B cell (primary cell): ENCODE data around the gene CTNNA2. TPM values are rescaled to one million over a fixed set of nuclear protein-coding genes. Genes with fewer than 3 reads are reported as not detected.

Experiments
- ATAC-seq: fragments of 200-7000 bp; cut with Tn5 transposase; one replicate; pipeline ENCODE4 v1.10.0; 2021; ENCODE audit warnings: low read depth, mild to moderate bottlenecking, moderate number of reproducible peaks, moderate library complexity
- CTCF ChIA-PET: fragments of 350-600 bp; sonication (Branson Sonifier 250); formaldehyde crosslinking; loops from one replicate; lab custom pipeline; 2021; ENCODE audit warnings: antibody characterized with exemption, inconsistent platforms; lab: Charles Lee
- POLR2A ChIA-PET: fragments of 350-600 bp; sonication (Branson Sonifier 250); formaldehyde crosslinking; loops from one replicate; lab custom pipeline; 2021; ENCODE audit warnings: antibody characterized with exemption; lab: Charles Lee
- DNase-seq: peaks from one replicate; pipeline ENCODE4 v3.0.0; 2013
- H2AFZ ChIP-seq: 2 replicates; pipeline ENCODE4 v1.6.1; 2012; ENCODE audit warnings: mild to moderate bottlenecking, low read depth, low read length; ENCODE audit not compliant: insufficient read depth, poor library complexity, severe bottlenecking
- H3K27ac ChIP-seq, 2 donors: 1 replicate in 1 of 2; 2 replicates in 1 of 2; pipeline ENCODE4 v1.5.1; 2012 to 2013; ENCODE audit warnings: low read length in 2 of 2, mild to moderate bottlenecking in 2 of 2, moderate library complexity in 1 of 2
- H3K27me3 ChIP-seq, 4 experiments: fragments of 200-600 bp in 1 of 4; sonication (generic) in 1 of 4; replicated peaks in 1 of 4; 1 replicate in 2 of 4; 2 replicates in 2 of 4; pipeline versions ENCODE4 v1.6.1 to v1.7.0; 2013 to 2016; ENCODE audit warnings: low read length in 3 of 4, mild to moderate bottlenecking in 2 of 4, mixed read lengths in 1 of 4, moderate library complexity in 1 of 4; ENCODE audit not compliant: insufficient read depth in 4 of 4, control insufficient read depth in 3 of 4; ENCODE audit errors: control extremely low read depth in 1 of 4
- H3K36me3 ChIP-seq, 2 experiments: replicated peaks in 1 of 2; 1 replicate in 1 of 2; 2 replicates in 1 of 2; pipeline versions ENCODE4 v1.6.1 to v1.7.1; 2013; ENCODE audit warnings: low read length in 1 of 2; ENCODE audit not compliant: insufficient read depth in 2 of 2, control insufficient read depth in 1 of 2; ENCODE audit errors: control extremely low read depth in 1 of 2, extremely low read depth in 1 of 2
- H3K4me1 ChIP-seq, 2 donors: fragments of 200-600 bp in 1 of 2; sonication (generic) in 1 of 2; 1 replicate in 1 of 2; 2 replicates in 1 of 2; pipeline versions ENCODE4 v1.5.1 to v1.6.1; 2013 to 2017; ENCODE audit warnings: low read length in 2 of 2; ENCODE audit not compliant: control insufficient read depth in 2 of 2, insufficient read depth in 2 of 2
- H3K4me2 ChIP-seq: replicated peaks from 2 replicates; pipeline ENCODE3; 2012; ENCODE audit warnings: mild to moderate bottlenecking, low read depth, low read length; ENCODE audit not compliant: poor library complexity, severe bottlenecking
- H3K4me3 ChIP-seq, 5 experiments: fragments of 200-600 bp in 1 of 5; sonication (generic) in 1 of 5; 1 replicate in 3 of 5; 2 replicates in 2 of 5; pipeline versions ENCODE4 v1.5.1 to v1.7.0; 2011 to 2016; ENCODE audit warnings: low read length in 4 of 5, mild to moderate bottlenecking in 4 of 5, low read depth in 2 of 5, control low read depth in 1 of 5, moderate library complexity in 1 of 5; ENCODE audit not compliant: insufficient read depth in 1 of 5; ENCODE audit errors: control extremely low read depth in 1 of 5, extremely low read depth in 1 of 5
- H3K79me2 ChIP-seq: fragments of 200-600 bp; sonication (generic); one replicate; pipeline ENCODE4 v1.6.0; 2016; ENCODE audit warnings: low read length; ENCODE audit not compliant: control insufficient read depth, insufficient read depth
- H3K9ac ChIP-seq: fragments of 200-600 bp; sonication (generic); 2 replicates; pipeline ENCODE4 v1.6.1; 2017; ENCODE audit warnings: mild to moderate bottlenecking, low read length, moderate library complexity
- H3K9me3 ChIP-seq, 3 donors: one replicate each; pipeline versions ENCODE4 v1.6.1 to v1.7.1; 2013; ENCODE audit warnings: low read length in 2 of 3; ENCODE audit not compliant: control insufficient read depth in 2 of 3, insufficient read depth in 1 of 3; ENCODE audit errors: control extremely low read depth in 1 of 3
- H4K20me1 ChIP-seq: 2 replicates; pipeline ENCODE4 v1.6.0; 2012; ENCODE audit warnings: mild to moderate bottlenecking, low read length; ENCODE audit not compliant: insufficient read depth, control insufficient read depth, poor library complexity, severe bottlenecking
- H3K27ac Mint-ChIP-seq: one replicate; pipeline ENCODE4 v1.8.0; 2021; ENCODE audit warnings: mixed read lengths
- H3K27me3 Mint-ChIP-seq: one replicate; pipeline ENCODE4 v1.8.0; 2021; ENCODE audit warnings: mixed read lengths
- H3K4me1 Mint-ChIP-seq: one replicate; pipeline ENCODE4 v1.8.0; 2021; ENCODE audit warnings: mixed read lengths
- H3K4me3 Mint-ChIP-seq: one replicate; pipeline ENCODE4 v1.8.0; 2021; ENCODE audit warnings: mixed read lengths
- H3K9me3 Mint-ChIP-seq: one replicate; pipeline ENCODE4 v1.8.0; 2022; ENCODE audit warnings: mixed read lengths; ENCODE audit not compliant: insufficient read depth
- CTCF ChIP-seq: fragments of 200-600 bp; IDR thresholded peaks from one replicate; pipeline ENCODE4 v1.8.0; 2022; ENCODE audit warnings: antibody characterized with exemption, mild to moderate bottlenecking
- EZH2 ChIP-seq: IDR thresholded peaks from 2 replicates; pipeline ENCODE4 v1.6.1; 2012; ENCODE audit warnings: borderline replicate concordance, low read depth, mild to moderate bottlenecking, moderate library complexity, low read length; ENCODE audit not compliant: insufficient read depth, poor library complexity, severe bottlenecking
- WGBS: methylation state at CpG from one replicate; pipeline ENCODE4 v1.1.5; 2013; ENCODE audit warnings: missing lambda C conversion rate; ENCODE audit not compliant: insufficient coverage; 5-methylcytosine and 5-hydroxymethylcytosine counted together
- intact Hi-C: fragments of 100-400 bp; cut with micrococcal nuclease; formaldehyde crosslinking; loops from one replicate; pipeline ENCODE4 v1.10.0; 2022
- polyA plus RNA-seq: library from polyadenylated mRNA; depleted of rRNA; stranded (reverse); fragments of >200 nt; gene quantifications from 2 replicates; pipeline ENCODE4 v1.2.3, GENCODE V29; 2012
- total RNA-seq, 2 donors: library from RNA; stranded (reverse); fragments of 120-200 nt in 1 of 2; gene quantifications; 1 replicate in 1 of 2; 2 replicates in 1 of 2; pipeline versions ENCODE4 v1.2.3 to v1.2.4, GENCODE V29; 2013 to 2022

The CTNNA2 gene
- total and polyA plus RNA-seq, 2 donors (not counting 1 experiment from before 2014, with no cell fraction given): not detected

GRCh38 chr2:79487399-79487798, 25.5 kb upstream of the CTNNA2 start:
- no peak overlapping the region for H3K4me3 Mint-ChIP-seq
- Histone ChIP-seq H2AFZ (no peak overlapping the region), H3K27me3 (no peaks in the 10 kb centered on the region), H3K36me3 (no peaks in the 10 kb centered on the region), H3K4me3 (no peak overlapping the region), H4K20me1 (no peaks in the 10 kb centered on the region), H3K9ac (no peak overlapping the region), H3K4me1 (no peaks in the 10 kb centered on the region), H3K9me3 (peaks cover 0 to 3% (median 0%) of the 10 kb centered on the region in 3 donors), H3K79me2 (no peaks in the 10 kb centered on the region), H3K4me2 (no peak overlapping the region), H3K27ac (no peak overlapping the region)
- H3K27me3 Mint-ChIP-seq: no peaks in the 10 kb centered on the region
- 69% methylated on average over 3 of the region's 3 CpGs for WGBS
- no peak for TF ChIP-seq CTCF
- TF ChIP-seq EZH2: no peak
- CTCF ChIA-PET: no interaction called here
- POLR2A ChIA-PET: no interaction called here
- H3K27ac Mint-ChIP-seq: no peak overlapping the region
- DNase-seq (no peak), ATAC-seq (no peak)
- H3K9me3 Mint-ChIP-seq: no peaks in the 10 kb centered on the region
- no peaks in the 10 kb centered on the region for H3K4me1 Mint-ChIP-seq
- intact Hi-C loops: no loop called here

GRCh38 chr2:79511320-79511951, 1.4 kb upstream of the CTNNA2 start:
- H3K27me3 ChIP-seq: peaks cover 0 to 12% (median 8%) of the 10 kb centered on the region in 4 experiments
- peaks cover 0 to 5% (median 0%) of the 10 kb centered on the region in 3 donors for H3K9me3 ChIP-seq
- Mint-ChIP-seq H3K27me3 (peaks cover 20% of the 10 kb centered on the region), H3K4me1 (peaks cover 3% of the 10 kb centered on the region), H3K27ac (no peak overlapping the region), H3K4me3 (no peak overlapping the region), H3K9me3 (no peaks in the 10 kb centered on the region)
- TF ChIP-seq CTCF: no peak
- intact Hi-C loops: no loop called here
- ATAC-seq (no peak), DNase-seq (no peak)
- WGBS: 42% methylated on average over 12 of the region's 16 CpGs
- no peak overlapping the region for H2AFZ ChIP-seq
- CTCF ChIA-PET: no interaction called here
- no peak overlapping the region for H3K27ac ChIP-seq
- H3K4me3 ChIP-seq: no peak overlapping the region
- no peak overlapping the region for H3K9ac ChIP-seq
- no peaks in the 10 kb centered on the region for H3K36me3 ChIP-seq
- no peaks in the 10 kb centered on the region for H3K79me2 ChIP-seq
- POLR2A ChIA-PET: no interaction called here
- peaks cover 0 to 3% of the 10 kb centered on the region in 2 donors for H3K4me1 ChIP-seq
- no peaks in the 10 kb centered on the region for H4K20me1 ChIP-seq
- H3K4me2 ChIP-seq: no peak overlapping the region
